Loucy (cell line): ENCODE results near the gene DISP1.

Source experiments
- H2AFZ ChIP-seq: fragments of 200-600 bp; sonication (generic); 2 replicates; pipeline ENCODE4 v1.6.0; 2016; ENCODE audit warnings: antibody characterized with exemption, mild to moderate bottlenecking, low read length, moderate library complexity
- H3F3A ChIP-seq: fragments of 200-600 bp; 2 replicates; pipeline ENCODE4 v1.6.0; 2016; ENCODE audit warnings: antibody characterized with exemption, low read depth, mild to moderate bottlenecking
- H3K27me3 ChIP-seq: fragments of 200-600 bp; sonication (generic); 2 replicates; pipeline ENCODE4 v1.6.1; 2014; ENCODE audit warnings: low read length, mild to moderate bottlenecking; ENCODE audit not compliant: insufficient read depth, poor library complexity, severe bottlenecking
- H3K36me3 ChIP-seq: fragments of 200-600 bp; sonication (generic); 2 replicates; pipeline ENCODE4 v1.6.1; 2016; ENCODE audit warnings: low read length; ENCODE audit not compliant: insufficient read depth
- H3K4me1 ChIP-seq: fragments of 200-600 bp; sonication (generic); 2 replicates; pipeline ENCODE4 v1.5.1; 2014; ENCODE audit warnings: low read length, mild to moderate bottlenecking; ENCODE audit not compliant: insufficient read depth, poor library complexity, severe bottlenecking
- H3K4me2 ChIP-seq: fragments of 200-600 bp; sonication (generic); 2 replicates; pipeline ENCODE4 v1.6.0; 2014; ENCODE audit warnings: antibody characterized with exemption, low read length, low read depth, mild to moderate bottlenecking; ENCODE audit not compliant: poor library complexity, severe bottlenecking
- H3K4me3 ChIP-seq: fragments of 200-600 bp; sonication (generic); 2 replicates; pipeline ENCODE4 v1.5.1; 2014; ENCODE audit warnings: low read length, mild to moderate bottlenecking, mixed read lengths; ENCODE audit not compliant: poor library complexity, severe bottlenecking
- H3K79me2 ChIP-seq: fragments of 200-600 bp; sonication (generic); 2 replicates; pipeline ENCODE4 v1.6.1; 2014; ENCODE audit warnings: low read length; ENCODE audit not compliant: insufficient read depth
- H3K9ac ChIP-seq: fragments of 200-600 bp; sonication (generic); 2 replicates; pipeline ENCODE4 v1.6.0; 2014; ENCODE audit warnings: mild to moderate bottlenecking, low read depth, low read length, moderate library complexity; ENCODE audit not compliant: poor library complexity, severe bottlenecking
- H3K9me2 ChIP-seq: fragments of 200-600 bp; sonication (generic); replicated peaks from 2 replicates; pipeline ENCODE4 v1.6.1; 2016; ENCODE audit warnings: low read depth, low read length, mixed read lengths
- H3K9me3 ChIP-seq: fragments of 200-600 bp; sonication (generic); 2 replicates; pipeline ENCODE4 v1.6.1; 2014; ENCODE audit warnings: mild to moderate bottlenecking, antibody characterized with exemption, low read length, low read depth; ENCODE audit not compliant: insufficient read depth
- H4K20me1 ChIP-seq: fragments of 200-600 bp; sonication (generic); 2 replicates; pipeline ENCODE4 v1.6.0; 2014; ENCODE audit warnings: antibody characterized with exemption, low read length, mild to moderate bottlenecking; ENCODE audit not compliant: insufficient read depth, poor library complexity, severe bottlenecking
- EZH2phosphoT487 ChIP-seq: fragments of 200-600 bp; IDR thresholded peaks from 2 replicates; pipeline ENCODE4 v1.6.1; 2018; ENCODE audit warnings: antibody characterized with exemption, mild to moderate bottlenecking, moderate library complexity, borderline replicate concordance
- TF ChIP-seq, protein P1 (sequence below): fragments of 200-600 bp; sonication (generic); conservative IDR thresholded peaks from 2 replicates; pipeline ENCODE4 v1.5.1; 2014; ENCODE audit warnings: mild to moderate bottlenecking, antibody characterized with exemption, low read length

The DISP1 gene

DNA sequence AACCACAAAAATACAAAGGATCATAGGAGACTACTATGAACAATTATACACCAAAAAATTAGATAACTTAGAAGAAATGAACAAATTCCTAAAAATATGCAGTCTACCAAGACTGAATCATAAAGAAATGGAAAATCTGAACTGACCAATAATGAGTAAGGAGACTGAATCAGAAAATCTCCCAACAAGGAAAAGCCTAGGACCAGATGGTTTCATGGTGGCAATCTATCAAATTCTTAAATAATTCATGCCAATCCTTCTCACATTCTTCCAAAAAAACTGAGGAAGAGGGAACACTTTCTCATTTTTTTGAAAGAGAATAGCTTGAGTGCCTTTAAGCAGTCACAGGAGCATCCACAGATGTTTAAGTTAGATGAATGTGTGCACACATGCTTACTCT, 31.8 kb upstream of the DISP1 start:
- no peak overlapping the region for H2AFZ ChIP-seq
- H3K36me3 ChIP-seq, result no peaks in the 10 kb centered on the region
- no peaks in the 10 kb centered on the region for H3F3A ChIP-seq
- no peaks in the 10 kb centered on the region for H3K9me2 ChIP-seq
- H3K27me3 ChIP-seq, result peaks cover 4% of the 10 kb centered on the region
- no peak overlapping the region for H3K4me2 ChIP-seq
- H3K9me3 ChIP-seq, result no peaks in the 10 kb centered on the region
- H4K20me1 ChIP-seq, result no peaks in the 10 kb centered on the region
- TF ChIP-seq, protein P1, sequence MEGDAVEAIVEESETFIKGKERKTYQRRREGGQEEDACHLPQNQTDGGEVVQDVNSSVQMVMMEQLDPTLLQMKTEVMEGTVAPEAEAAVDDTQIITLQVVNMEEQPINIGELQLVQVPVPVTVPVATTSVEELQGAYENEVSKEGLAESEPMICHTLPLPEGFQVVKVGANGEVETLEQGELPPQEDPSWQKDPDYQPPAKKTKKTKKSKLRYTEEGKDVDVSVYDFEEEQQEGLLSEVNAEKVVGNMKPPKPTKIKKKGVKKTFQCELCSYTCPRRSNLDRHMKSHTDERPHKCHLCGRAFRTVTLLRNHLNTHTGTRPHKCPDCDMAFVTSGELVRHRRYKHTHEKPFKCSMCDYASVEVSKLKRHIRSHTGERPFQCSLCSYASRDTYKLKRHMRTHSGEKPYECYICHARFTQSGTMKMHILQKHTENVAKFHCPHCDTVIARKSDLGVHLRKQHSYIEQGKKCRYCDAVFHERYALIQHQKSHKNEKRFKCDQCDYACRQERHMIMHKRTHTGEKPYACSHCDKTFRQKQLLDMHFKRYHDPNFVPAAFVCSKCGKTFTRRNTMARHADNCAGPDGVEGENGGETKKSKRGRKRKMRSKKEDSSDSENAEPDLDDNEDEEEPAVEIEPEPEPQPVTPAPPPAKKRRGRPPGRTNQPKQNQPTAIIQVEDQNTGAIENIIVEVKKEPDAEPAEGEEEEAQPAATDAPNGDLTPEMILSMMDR, result no peak
- TF ChIP-seq EZH2phosphoT487, result no peak
- no peak overlapping the region for H3K9ac ChIP-seq
- H3K79me2 ChIP-seq, result no peaks in the 10 kb centered on the region
- H3K4me1 ChIP-seq, result no peaks in the 10 kb centered on the region
- no peak overlapping the region for H3K4me3 ChIP-seq

DNA sequence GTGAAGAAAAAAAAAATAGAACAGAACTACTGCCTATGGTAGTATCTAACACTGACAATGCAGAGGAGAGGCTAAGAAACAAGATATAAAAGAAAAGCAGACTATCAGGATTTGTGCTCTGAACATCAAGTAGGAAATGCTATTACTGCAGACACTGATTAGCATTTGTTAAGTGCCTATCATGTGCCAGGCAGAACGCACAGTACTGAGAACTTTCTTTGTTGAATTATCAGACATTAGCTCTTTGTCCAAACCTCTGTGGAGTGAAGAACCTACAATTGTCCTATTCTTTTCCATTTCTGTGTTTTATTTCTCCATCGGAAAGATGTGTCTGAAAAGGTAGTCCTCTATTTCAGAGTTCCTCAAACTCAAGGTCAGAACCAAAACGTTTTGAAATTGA, 30.5 kb upstream of the DISP1 start:
- no peak for TF ChIP-seq EZH2phosphoT487
- TF ChIP-seq, protein P1, result no peak
- Histone ChIP-seq H4K20me1 (no peaks in the 10 kb centered on the region), H3F3A (no peaks in the 10 kb centered on the region), H3K27me3 (peaks cover 4% of the 10 kb centered on the region), H3K4me1 (no peaks in the 10 kb centered on the region), H3K9me2 (no peaks in the 10 kb centered on the region), H3K9ac (no peak overlapping the region), H3K9me3 (no peaks in the 10 kb centered on the region), H3K79me2 (no peaks in the 10 kb centered on the region), H2AFZ (no peak overlapping the region), H3K4me3 (no peak overlapping the region), H3K4me2 (no peak overlapping the region), H3K36me3 (no peaks in the 10 kb centered on the region)

DNA sequence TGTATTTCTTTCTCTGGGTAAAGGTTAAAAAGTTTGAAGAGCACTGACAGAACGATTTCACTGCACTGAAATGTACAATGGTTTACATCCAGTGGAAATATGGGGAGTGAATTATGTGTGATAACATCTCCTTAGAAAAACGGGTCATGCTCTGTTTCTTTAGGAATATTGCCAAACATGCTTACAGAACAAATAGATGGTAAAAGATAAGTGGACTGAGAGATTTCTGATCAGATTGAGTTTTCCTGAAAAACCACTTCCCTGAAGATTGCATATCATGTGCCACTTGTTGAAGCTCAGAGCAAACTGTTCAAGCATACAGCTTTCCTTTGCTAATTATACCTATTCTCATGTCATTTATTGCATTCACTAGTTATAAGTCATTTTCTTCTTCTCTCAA, 29.9 kb upstream of the DISP1 start:
- H3K9me3 ChIP-seq, result no peaks in the 10 kb centered on the region
- no peaks in the 10 kb centered on the region for H4K20me1 ChIP-seq
- H3K9ac ChIP-seq, result no peak overlapping the region
- no peak overlapping the region for H3K4me2 ChIP-seq
- no peaks in the 10 kb centered on the region for H3F3A ChIP-seq
- H2AFZ ChIP-seq, result no peak overlapping the region
- H3K4me1 ChIP-seq, result no peaks in the 10 kb centered on the region
- no peak overlapping the region for H3K4me3 ChIP-seq
- peaks cover 4% of the 10 kb centered on the region for H3K27me3 ChIP-seq
- TF ChIP-seq, protein P1, result no peak
- no peak for TF ChIP-seq EZH2phosphoT487
- no peaks in the 10 kb centered on the region for H3K9me2 ChIP-seq
- no peaks in the 10 kb centered on the region for H3K79me2 ChIP-seq
- H3K36me3 ChIP-seq, result no peaks in the 10 kb centered on the region
